GM12878 (cell line): Measurements from ENCODE around the gene WBP2NL. TPM values are rescaled to one million over a fixed set of nuclear protein-coding genes. Genes with fewer than 3 reads are reported as not detected.

Experiments used
- ATAC-seq: fragments of 200-7000 bp; cut with Tn5 transposase; 3 replicates; pipeline ENCODE4 v1.9.1; 2020; ENCODE audit warnings: mild to moderate bottlenecking, moderate library complexity
- BruUV-seq: library from RNA; stranded (reverse); fragments of 400-500 nt; replicated peaks from 2 replicates; lab custom pipeline; 2021; lab: Mats Ljungman, UMichigan
- CTCF ChIA-PET: fragments of 300-600 bp; sonication (Branson Sonifier 250); formaldehyde crosslinking; extraction: SDS; loops from one replicate; lab custom pipeline; 2021; ENCODE audit warnings: inconsistent platforms; lab: Yijun Ruan, JAX
- POLR2A ChIA-PET: fragments of 350-600 bp; formaldehyde crosslinking; extraction: SDS; loops from one replicate; lab custom pipeline; 2021; ENCODE audit warnings: inconsistent platforms; lab: Charles Lee
- RAD21 ChIA-PET: fragments of 300-600 bp; sonication (Branson Sonifier 250); formaldehyde crosslinking; loops from one replicate; lab custom pipeline; 2023; ENCODE audit warnings: antibody characterized with exemption; ENCODE audit not compliant: unreplicated experiment; lab: Charles Lee
- SMC1A ChIA-PET: fragments of 300-600 bp; sonication (Branson Sonifier 250); formaldehyde crosslinking; loops from one replicate; lab custom pipeline; 2023; ENCODE audit not compliant: unreplicated experiment, uncharacterized antibody; lab: Charles Lee
- DNase-seq: peaks from one replicate; pipeline ENCODE4 v3.0.0-alpha.2; 2011; ENCODE audit warnings: low read depth, low spot score
- FAIRE-seq: peaks from 3 replicates; lab custom pipeline; 2011; peaks lifted over from hg19 to GRCh38; lab: Jason Lieb, UNC
- H2AFZ ChIP-seq: 2 replicates; pipeline ENCODE4 v1.6.0; 2011; ENCODE audit warnings: low read depth, low read length, control low read depth; ENCODE audit not compliant: control insufficient read depth
- H3K27ac ChIP-seq: 2 replicates; pipeline ENCODE4 v1.5.1; 2011; ENCODE audit warnings: control low read depth; ENCODE audit not compliant: control insufficient read depth, insufficient read depth
- H3K27me3 ChIP-seq, 2 experiments: replicated peaks in 1 of 2; 2 replicates each; pipeline versions ENCODE4 v1.6.0 to v1.6.1; 2011; ENCODE audit warnings: low read length in 1 of 2; ENCODE audit not compliant: control insufficient read depth in 2 of 2, insufficient read depth in 2 of 2
- H3K36me3 ChIP-seq, 2 experiments: 2 replicates each; pipeline ENCODE4 v1.5.1; 2011; ENCODE audit warnings: low read length in 1 of 2; ENCODE audit not compliant: control insufficient read depth in 2 of 2, insufficient read depth in 2 of 2
- H3K4me1 ChIP-seq: 2 replicates; pipeline ENCODE4 v1.6.1; 2011; ENCODE audit warnings: mild to moderate bottlenecking, low read length, moderate library complexity, mixed read lengths; ENCODE audit not compliant: control insufficient read depth, insufficient read depth
- H3K4me2 ChIP-seq: 2 replicates; pipeline ENCODE4 v1.6.0; 2011; ENCODE audit warnings: control low read depth; ENCODE audit not compliant: control insufficient read depth, insufficient read depth
- H3K4me3 ChIP-seq: fragments of 200-600 bp; sonication (generic); 2 replicates; pipeline ENCODE4 v1.5.1; 2016
- H3K79me2 ChIP-seq: 2 replicates; pipeline ENCODE4 v1.6.0; 2011; ENCODE audit warnings: low read length; ENCODE audit not compliant: control insufficient read depth, insufficient read depth
- H3K9ac ChIP-seq: 2 replicates; pipeline ENCODE4 v1.8.0; 2011; ENCODE audit warnings: low read length, control low read depth, mixed read lengths; ENCODE audit not compliant: control insufficient read depth, insufficient read depth
- H3K9me3 ChIP-seq: replicated peaks from 3 replicates; pipeline ENCODE4 v1.5.1; 2011; ENCODE audit warnings: mild to moderate bottlenecking, low read length; ENCODE audit not compliant: control insufficient read depth, insufficient read depth
- H4K20me1 ChIP-seq: 2 replicates; pipeline ENCODE4 v1.6.0; 2011; ENCODE audit not compliant: control insufficient read depth, insufficient read depth
- ATF7 ChIP-seq: fragments of 450-650 bp; IDR thresholded peaks from 2 replicates; pipeline ENCODE4 v1.6.1; 2016; ENCODE audit warnings: low read depth, mild to moderate bottlenecking
- BCLAF1 ChIP-seq: fragments of 450-650 bp; IDR thresholded peaks from 2 replicates; pipeline ENCODE4 v1.6.1; 2017; ENCODE audit warnings: antibody characterized with exemption, mild to moderate bottlenecking, moderate library complexity
- CUX1 ChIP-seq: IDR thresholded peaks from 2 replicates; pipeline ENCODE4 v1.6.1; 2012; ENCODE audit warnings: improper control_type of control experiment, low read depth, low read length; ENCODE audit not compliant: insufficient replicate concordance
- EGR1 ChIP-seq, 2 experiments: IDR thresholded peaks; 1 replicate in 1 of 2; 2 replicates in 1 of 2; pipeline ENCODE4 v1.6.1; 2011 to 2012; ENCODE audit warnings: low read depth in 2 of 2, low read length in 2 of 2, borderline replicate concordance in 1 of 2, mild to moderate bottlenecking in 1 of 2, moderate library complexity in 1 of 2
- LARP7 ChIP-seq: fragments of 450-650 bp; IDR thresholded peaks from 2 replicates; pipeline ENCODE4 v1.6.1; 2017; ENCODE audit warnings: mild to moderate bottlenecking
- MXI1 ChIP-seq: fragments of 150-350 bp; IDR thresholded peaks from 2 replicates; pipeline ENCODE4 v1.6.1; 2011; ENCODE audit warnings: low read depth, mild to moderate bottlenecking, inconsistent platforms, low read length, improper control_type of control experiment
- PBX3 ChIP-seq: IDR thresholded peaks from 2 replicates; pipeline ENCODE4 v1.6.1; 2011; ENCODE audit warnings: mild to moderate bottlenecking, low read depth, low read length, moderate library complexity; ENCODE audit not compliant: insufficient replicate concordance
- POLR2AphosphoS2 ChIP-seq: IDR thresholded peaks from 2 replicates; pipeline ENCODE4 v1.6.1; 2011; ENCODE audit warnings: low read depth, mild to moderate bottlenecking, low read length, improper control_type of control experiment, moderate library complexity
- SREBF1 ChIP-seq: IDR thresholded peaks from 2 replicates; pipeline ENCODE4 v1.6.1; 2012; ENCODE audit warnings: mild to moderate bottlenecking, low read length
- TBL1XR1 ChIP-seq: IDR thresholded peaks from 2 replicates; pipeline ENCODE4 v1.6.1; 2012; ENCODE audit warnings: low read depth, low read length, improper control_type of control experiment
- TCF7 ChIP-seq: IDR thresholded peaks from 2 replicates; pipeline ENCODE4 v1.6.1; 2014; ENCODE audit warnings: antibody characterized with exemption, borderline replicate concordance
- ZNF622 ChIP-seq: fragments of 450-650 bp; IDR thresholded peaks from 2 replicates; pipeline ENCODE4 v1.6.1; 2017; ENCODE audit warnings: mild to moderate bottlenecking, inconsistent platforms
- WGBS: methylation state at CpG from one replicate; pipeline ENCODE4 v1.1.6; 2016; ENCODE audit warnings: low lambda C conversion rate; ENCODE audit not compliant: insufficient replicate concordance, insufficient coverage; ENCODE audit errors: missing lambda C conversion rate; 5-methylcytosine and 5-hydroxymethylcytosine counted together
- in situ Hi-C: fragments of 300-500 bp; cut with MboI; formaldehyde crosslinking; loops from 9 replicates; pipeline ENCODE4 v1.14.3; 2018; ENCODE audit warnings: mixed read lengths
- intact Hi-C: fragments of 100-400 bp; cut with micrococcal nuclease; formaldehyde crosslinking; loops from one replicate; pipeline ENCODE4 v1.14.2; 2022; ENCODE audit not compliant: unreplicated experiment
- polyA plus RNA-seq, 11 experiments: library from polyadenylated mRNA; depleted of rRNA in 4 of 11; unstranded in 6 of 11; stranded (reverse) in 5 of 11; fragments of >200 nt; fragmentation: Nextera tagmentation in 4 of 11; fragmentation: Illumina TruSeq in 1 of 11; extraction: Ambion mirVana in 4 of 11; extraction: Trizol in 1 of 11; gene quantifications; 1 replicate in 1 of 11; 2 replicates in 10 of 11; pipeline versions ENCODE4 v1.2.1 to v1.2.3, GENCODE V29; 2011 to 2016; ENCODE audit warnings: inconsistent platforms in 2 of 11, missing spikeins in 2 of 11, low read depth in 1 of 11
- total RNA-seq, 4 experiments: library from RNA; depleted of rRNA in 3 of 4; stranded (reverse); fragments of >200 nt in 3 of 4; fragmentation: Illumina TruSeq in 1 of 4; extraction: Trizol in 1 of 4; gene quantifications; 2 replicates each; pipeline versions ENCODE4 v1.2.1 to v1.2.3, GENCODE V29; 2013 to 2021
- TF ChIP-seq, protein P1 (sequence below): fragments of 450-650 bp; IDR thresholded peaks from 2 replicates; pipeline ENCODE4 v1.6.1; 2016; ENCODE audit warnings: mild to moderate bottlenecking

Gene WBP2NL
- total and polyA plus RNA-seq, 10 of the 15 experiments (the other 5 are each of a cell fraction or from before 2014, with no cell fraction given) = 0.46 to 1.9 (median 1.3) TPM

- in situ Hi-C loops (no loop called here), intact Hi-C loops (no loop called here)
- Histone ChIP-seq H3K9ac (no peak overlapping the region), H3K4me1 (peaks cover 19% of the 10 kb centered on the region), H3K9me3 (no peaks in the 10 kb centered on the region), H2AFZ (no peak overlapping the region), H3K4me3 (no peak overlapping the region), H4K20me1 (no peaks in the 10 kb centered on the region), H3K27ac (no peak overlapping the region), H3K4me2 (no peak overlapping the region), H3K27me3 (no peaks in the 10 kb centered on the region), H3K36me3 (no peaks in the 10 kb centered on the region), H3K79me2 (no peaks in the 10 kb centered on the region)
- ChIA-PET CTCF (no interaction called here), SMC1A (interaction anchor here (0.6 to 1.8 kb wide), 2 partner anchors 9 to 502 kb away, joined by 3 to 5 read pairs; no protein-coding TSS in a partner anchor), RAD21 (no interaction called here), POLR2A (no interaction called here)
- no peak for DNase-seq
- BruUV-seq = no TSS peak
- no peak for FAIRE-seq
- ATAC-seq = no peak
- 84% methylated on average over 5 of the region's 5 CpGs for WGBS
- TF ChIP-seq ATF7 = no peak
- no peak for TF ChIP-seq LARP7
- no peak for TF ChIP-seq PBX3
- no peak for TF ChIP-seq TBL1XR1
- no peak for TF ChIP-seq EGR1 (IDR thresholded peaks at IDR 0.05; ENCODE audit: borderline replicate concordance in 1 of 2, low read depth in 2 of 2, low read length in 2 of 2)
- no peak for TF ChIP-seq ZNF622
- TF ChIP-seq MXI1 = no peak
- no peak for TF ChIP-seq POLR2AphosphoS2
- no peak for TF ChIP-seq SREBF1
- TF ChIP-seq, protein P1, sequence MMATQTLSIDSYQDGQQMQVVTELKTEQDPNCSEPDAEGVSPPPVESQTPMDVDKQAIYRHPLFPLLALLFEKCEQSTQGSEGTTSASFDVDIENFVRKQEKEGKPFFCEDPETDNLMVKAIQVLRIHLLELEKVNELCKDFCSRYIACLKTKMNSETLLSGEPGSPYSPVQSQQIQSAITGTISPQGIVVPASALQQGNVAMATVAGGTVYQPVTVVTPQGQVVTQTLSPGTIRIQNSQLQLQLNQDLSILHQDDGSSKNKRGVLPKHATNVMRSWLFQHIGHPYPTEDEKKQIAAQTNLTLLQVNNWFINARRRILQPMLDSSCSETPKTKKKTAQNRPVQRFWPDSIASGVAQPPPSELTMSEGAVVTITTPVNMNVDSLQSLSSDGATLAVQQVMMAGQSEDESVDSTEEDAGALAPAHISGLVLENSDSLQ = no peak
- no peak for TF ChIP-seq BCLAF1
- TF ChIP-seq CUX1 = no peak
- TF ChIP-seq TCF7 = no peak
Observed at GRCh38 chr22:41992496-41992895, 6.1 kb upstream of the WBP2NL start.
